ENCODE measurements around the gene PLXNA4. TPM values are rescaled to one million over a fixed set of nuclear protein-coding genes. Genes with fewer than 3 reads are reported as not detected.

Gene PLXNA4
- total RNA-seq, 2 donors from 2014 or later, result 2.1 to 8.2 TPM

GRCh38 chr7:132225216-132226030, 350.8 kb downstream of the PLXNA4 start:
- intact Hi-C loops (cut with DNase I), result no loop called here
- no peaks in the 10 kb centered on the region for H3K36me3 ChIP-seq (replicated peaks in 1 of 2; ENCODE audit: insufficient read depth in 1 of 2, low read depth in 2 of 2)
- 29 to 33% methylated on average over 7 to 8 of the region's 8 CpGs for WGBS, 2 donors
- no peaks in the 10 kb centered on the region for H3K9me3 ChIP-seq
- H3K4me1 ChIP-seq, result no peaks in the 10 kb centered on the region
- H3K27ac ChIP-seq, result no peak overlapping the region
- ATAC-seq (peak; percentile 33), DNase-seq (peak in 2 of 4 donors; percentile 38 to 44)
- H3K27me3 ChIP-seq, result no peaks in the 10 kb centered on the region
- H3K4me3 ChIP-seq, result no peak overlapping the region
- TF ChIP-seq CTCF (IDR thresholded peaks at IDR 0.05), result no peak
- no peak for TF ChIP-seq POLR2A (IDR thresholded peaks at IDR 0.05)

GRCh38 chr7:132221356-132221755, 354.9 kb downstream of the PLXNA4 start:
- Histone ChIP-seq H3K27ac (no peak overlapping the region), H3K9me3 (no peaks in the 10 kb centered on the region), H3K27me3 (no peaks in the 10 kb centered on the region), H3K4me3 (no peak overlapping the region), H3K36me3 (replicated peaks in 1 of 2; ENCODE audit: insufficient read depth in 1 of 2, low read depth in 2 of 2) (no peaks in the 10 kb centered on the region), H3K4me1 (no peaks in the 10 kb centered on the region)
- DNase-seq (no peak), ATAC-seq (no peak)
- TF ChIP-seq POLR2A (IDR thresholded peaks at IDR 0.05) (no peak), CTCF (IDR thresholded peaks at IDR 0.05) (no peak)
- intact Hi-C loops (cut with DNase I), result no loop called here

- H3K36me3 ChIP-seq (replicated peaks in 1 of 2; ENCODE audit: insufficient read depth in 1 of 2, low read depth in 2 of 2), result no peaks in the 10 kb centered on the region
- no peak overlapping the region for H3K4me3 ChIP-seq
- no peaks in the 10 kb centered on the region for H3K9me3 ChIP-seq
- intact Hi-C loops (cut with DNase I), result no loop called here
- no peak for ATAC-seq
- H3K4me1 ChIP-seq, result no peaks in the 10 kb centered on the region
- H3K27me3 ChIP-seq, result no peaks in the 10 kb centered on the region
- H3K27ac ChIP-seq, result no peak overlapping the region
- DNase-seq, result no peak
- 93 to 94% methylated on average over 1 of the region's 1 CpG for WGBS, 2 donors
- no peak for TF ChIP-seq POLR2A (IDR thresholded peaks at IDR 0.05)
- no peak for TF ChIP-seq CTCF (IDR thresholded peaks at IDR 0.05)
These were observed 356.2 kb downstream of the PLXNA4 start for GRCh38 chr7:132220060-132220459.

- H3K36me3 ChIP-seq (replicated peaks in 1 of 2; ENCODE audit: insufficient read depth in 1 of 2, low read depth in 2 of 2), result no peaks in the 10 kb centered on the region
- TF ChIP-seq CTCF (IDR thresholded peaks at IDR 0.05) (no peak), POLR2A (IDR thresholded peaks at IDR 0.05) (no peak)
- H3K27ac ChIP-seq, result no peak overlapping the region
- no peaks in the 10 kb centered on the region for H3K4me1 ChIP-seq
- no peaks in the 10 kb centered on the region for H3K27me3 ChIP-seq
- intact Hi-C loops (cut with DNase I), result no loop called here
- no peaks in the 10 kb centered on the region for H3K9me3 ChIP-seq
- DNase-seq (no peak), ATAC-seq (no peak)
- no peak overlapping the region for H3K4me3 ChIP-seq
- 68 to 71% methylated on average over 4 of the region's 4 CpGs for WGBS, 2 donors
These were observed 357.4 kb downstream of the PLXNA4 start for GRCh38 chr7:132218876-132219275.

Data from body of pancreas (tissue), 4 donors.